NK-92 (cell line): ENCODE results near the gene SRC.
"Not testable (repeated sequence)": the region's sequence is repeated elsewhere in the genome, so short reads cannot be mapped to it uniquely, and the experiment has no call there.

Source experiments
- DNase-seq: peaks from one replicate; lab custom pipeline; 2025; ENCODE audit not compliant: unreplicated experiment; lab: John Stamatoyannopoulos, UW

SRC gene

DNA sequence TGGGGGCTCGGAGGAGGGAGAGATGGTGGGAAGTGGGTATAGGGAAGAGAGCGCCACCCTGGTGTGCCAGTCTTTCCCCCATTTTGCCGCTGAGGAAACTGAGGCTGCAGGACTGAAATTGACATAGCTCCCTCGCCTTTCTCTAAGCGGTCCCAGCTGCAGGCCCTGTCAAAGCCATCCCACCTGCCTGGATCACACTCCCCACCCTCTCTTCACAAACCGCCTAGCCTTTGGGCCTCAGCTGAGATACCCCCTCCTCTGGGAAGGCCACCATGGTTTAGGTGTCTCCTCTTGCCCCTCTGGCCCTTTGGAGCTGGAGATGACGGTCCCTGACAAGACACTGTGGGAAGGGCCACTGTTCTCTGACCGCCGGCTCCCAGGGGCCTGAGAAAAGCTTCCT, 16.9 kb downstream of the SRC start:
- DNase-seq = no peak

- DNase-seq = no peak
These were observed 17.5 kb downstream of the SRC start for GRCh38 chr20:37363221-37364012.

DNA sequence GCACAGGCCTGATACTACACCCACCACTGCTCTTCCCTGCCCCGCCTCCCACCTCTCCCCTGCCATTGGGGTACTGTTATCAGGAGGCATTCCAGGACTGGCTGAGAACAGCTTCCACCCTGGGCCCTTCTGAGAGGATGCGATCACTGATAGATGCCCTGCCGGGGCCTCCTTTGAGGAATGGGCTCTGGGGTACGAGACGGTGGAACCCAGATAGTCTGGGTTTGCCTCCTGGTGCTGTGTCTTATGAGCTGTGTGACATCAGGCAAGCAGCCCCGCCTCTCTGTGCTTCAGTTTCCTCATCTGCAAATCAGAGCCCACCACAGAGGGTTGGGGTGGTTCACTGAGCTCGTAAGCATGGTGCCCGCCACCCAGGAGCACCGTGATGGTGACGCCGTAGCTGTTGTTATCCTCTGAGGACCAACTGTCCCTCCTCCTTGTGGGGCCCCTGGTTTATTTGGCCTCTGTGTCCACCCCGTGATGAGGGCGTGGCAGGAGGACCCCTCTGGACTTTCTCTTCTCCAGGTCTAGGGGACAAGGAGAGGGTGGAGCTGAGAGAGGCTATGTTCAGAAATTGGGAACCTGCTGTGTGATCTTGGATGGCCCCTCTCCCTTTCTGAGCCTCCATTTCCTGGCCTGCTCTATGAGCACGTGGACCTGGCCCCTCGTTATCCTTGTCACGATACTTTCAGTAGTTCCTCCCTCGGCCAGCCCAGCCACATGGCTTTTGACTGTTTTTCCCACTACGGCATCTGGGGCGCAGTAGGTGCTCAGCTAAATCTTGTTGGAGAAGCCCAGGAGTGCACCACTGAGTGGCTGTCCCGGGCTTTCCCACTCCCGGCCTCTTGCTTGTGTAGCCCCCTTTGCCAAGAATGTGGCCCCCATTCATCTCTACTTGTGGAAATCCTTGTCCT, 18.3 kb downstream of the SRC start:
- DNase-seq = no peak

GRCh38 chr20:37364927-37365272, 19.0 kb downstream of the SRC start:
- no peak for DNase-seq

GRCh38 chr20:37365760-37366638, 20.1 kb downstream of the SRC start:
- no peak for DNase-seq

DNA sequence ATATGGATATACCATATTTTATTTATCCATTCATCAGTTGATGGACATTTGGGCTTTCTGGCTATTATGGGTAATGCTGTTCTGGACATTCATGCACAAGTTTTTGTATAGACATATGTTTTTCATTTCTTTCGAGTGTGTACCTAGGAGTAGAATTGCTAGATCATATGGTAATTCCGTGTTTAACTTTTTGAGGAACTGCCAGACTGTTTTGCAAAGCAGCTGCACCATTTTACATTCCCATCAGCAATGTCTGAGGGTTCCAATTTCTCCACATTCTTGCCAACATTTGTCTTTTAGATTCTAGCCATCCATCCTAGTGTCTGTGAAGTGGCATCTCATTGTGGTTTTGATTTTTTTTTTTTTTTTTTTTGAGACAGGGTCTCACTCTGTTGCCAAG, 20.8 kb downstream of the SRC start:
- no peak for DNase-seq

DNA sequence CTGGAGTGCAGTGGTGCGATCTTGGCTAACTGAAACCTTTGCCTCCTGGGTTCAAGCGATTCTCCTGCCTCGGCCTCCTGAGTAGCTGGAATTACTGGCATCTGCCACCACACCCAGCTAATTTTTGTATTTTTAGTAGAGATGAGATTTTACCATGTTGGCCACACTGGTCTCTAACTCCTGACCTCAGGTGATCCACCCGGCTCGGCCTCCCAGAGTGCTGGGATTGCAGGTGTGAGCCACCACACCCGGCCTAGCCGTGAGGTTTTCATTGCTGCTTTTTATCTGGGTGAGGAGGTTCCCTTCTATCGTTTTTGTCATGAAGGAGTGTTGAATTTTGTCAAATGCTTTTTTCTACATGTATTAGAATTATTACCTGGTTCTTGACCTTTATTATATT, 23.9 kb downstream of the SRC start:
- DNase-seq = no peak

DNA sequence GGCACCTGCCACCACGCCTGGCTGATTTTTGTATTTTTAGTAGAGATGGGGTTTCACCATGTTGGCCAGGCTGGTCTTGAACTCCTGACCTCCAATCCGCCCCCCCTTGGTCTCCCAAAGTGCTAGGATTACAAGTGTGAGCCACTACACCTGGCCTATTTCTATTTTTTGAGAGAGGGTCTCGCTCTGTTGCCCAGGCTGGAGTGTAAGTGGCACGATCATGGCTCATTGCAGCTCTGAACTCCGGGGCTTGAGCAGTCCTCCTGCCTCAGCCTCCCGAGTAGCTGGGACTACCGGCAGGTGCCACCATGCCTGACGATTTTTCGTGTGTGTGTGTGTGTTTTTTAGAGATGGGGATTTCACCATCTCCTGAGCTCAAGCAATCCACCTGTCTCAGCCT, 25.9 kb downstream of the SRC start:
- not testable (repeated sequence) for DNase-seq

GRCh38 chr20:37372441-37372840, 26.5 kb downstream of the SRC start:
- DNase-seq = no peak

DNA sequence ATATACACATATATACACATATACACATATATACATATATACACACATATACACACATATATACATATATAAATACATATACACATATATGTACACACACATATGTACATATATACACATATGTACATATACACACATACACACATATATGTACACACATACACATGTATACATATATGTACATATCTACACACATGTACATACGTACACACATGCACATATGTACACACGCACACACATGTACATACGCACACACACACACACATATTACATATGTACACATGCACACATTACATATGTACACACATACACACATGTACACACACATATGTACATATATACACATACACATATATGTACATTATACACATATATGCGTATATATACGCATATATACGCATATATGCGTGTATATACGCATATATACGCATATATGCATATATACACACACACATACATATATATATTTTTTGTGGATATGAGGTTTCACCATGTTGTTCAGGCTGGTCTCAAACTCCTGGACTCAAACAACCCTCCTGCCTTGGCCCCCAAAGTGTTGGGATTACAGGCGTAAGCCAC, 27.2 kb downstream of the SRC start:
- no peak for DNase-seq

DNA sequence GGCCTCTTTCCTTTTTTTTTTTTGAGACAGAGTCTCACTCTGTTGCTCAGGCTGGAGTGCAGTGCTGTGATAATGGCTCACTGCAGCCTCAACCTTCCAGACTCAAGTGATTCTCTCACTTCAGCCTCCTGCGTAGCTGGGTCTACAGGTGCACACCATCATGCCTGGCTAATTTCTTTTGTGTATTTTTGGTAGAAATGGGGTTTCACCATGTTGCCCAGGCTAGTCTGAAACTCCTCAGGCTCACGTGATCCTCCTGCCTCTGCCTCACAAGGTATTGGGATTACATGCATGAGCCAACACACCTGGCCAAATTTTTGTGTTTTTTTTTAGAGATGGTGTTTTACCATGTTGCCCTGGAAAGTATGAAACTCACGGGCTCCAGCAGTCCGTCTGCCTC, 29.3 kb downstream of the SRC start:
- DNase-seq = no peak

- no peak for DNase-seq
These were observed 30.4 kb downstream of the SRC start for GRCh38 chr20:37376324-37376723.

DNA sequence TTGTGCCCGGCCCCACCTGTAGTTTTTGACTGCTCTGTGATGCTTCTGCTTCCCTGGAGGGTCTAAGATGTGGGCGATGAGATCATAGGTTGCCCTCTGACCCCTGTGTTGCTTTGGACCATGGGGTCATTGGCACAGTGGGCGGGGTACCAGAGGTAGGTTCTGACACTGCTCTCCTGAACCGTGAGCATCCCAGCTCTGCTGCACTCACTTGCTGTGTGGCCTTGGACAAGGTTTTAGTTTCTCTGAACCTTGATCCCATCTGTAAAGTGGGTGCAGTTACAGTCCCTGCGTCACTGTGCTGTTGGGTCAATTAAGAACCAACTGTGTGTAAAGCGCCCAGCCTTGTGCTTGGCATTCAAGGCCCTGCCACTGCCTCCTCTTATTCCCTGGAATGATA, 30.9 kb downstream of the SRC start:
- no peak for DNase-seq

DNA sequence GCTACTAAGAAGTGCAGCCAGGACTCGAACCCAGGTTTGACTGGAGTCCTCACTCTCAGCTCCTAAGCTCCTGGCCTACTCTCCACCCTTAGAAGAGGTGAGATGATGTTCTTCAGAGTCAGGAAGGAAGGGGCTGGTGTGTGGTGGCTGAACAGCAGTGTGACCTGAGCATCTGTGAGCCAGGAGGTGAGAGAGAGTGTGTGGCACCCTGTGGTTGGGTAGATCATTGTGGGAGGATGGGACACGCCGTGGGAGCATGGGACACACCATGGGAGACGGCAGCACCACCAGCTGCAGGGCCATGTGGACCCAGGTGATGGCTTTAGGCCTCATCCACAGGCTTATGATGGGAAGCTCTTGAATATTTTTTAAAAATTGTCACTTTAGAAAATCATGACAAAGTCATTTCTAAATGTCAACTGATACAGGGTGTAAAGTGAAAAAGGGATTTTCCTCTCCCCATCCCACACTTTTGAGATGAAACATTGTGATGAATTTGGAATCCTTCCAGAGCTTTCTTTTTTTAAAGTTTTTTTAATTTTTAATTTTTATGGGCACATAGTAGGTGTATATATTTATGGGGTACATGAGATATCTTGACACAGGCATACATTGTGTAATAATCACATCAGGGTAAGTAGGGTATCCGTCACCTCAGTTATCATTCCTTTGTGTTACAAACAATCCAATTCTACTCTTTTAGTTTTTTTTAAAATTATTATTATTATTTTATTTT, 31.6 kb downstream of the SRC start:
- DNase-seq = no peak

- no peak for DNase-seq
These were observed 32.5 kb downstream of the SRC start for GRCh38 chr20:37378420-37378784.

GRCh38 chr20:37378785-37379598, 33.1 kb downstream of the SRC start:
- no peak for DNase-seq

DNA sequence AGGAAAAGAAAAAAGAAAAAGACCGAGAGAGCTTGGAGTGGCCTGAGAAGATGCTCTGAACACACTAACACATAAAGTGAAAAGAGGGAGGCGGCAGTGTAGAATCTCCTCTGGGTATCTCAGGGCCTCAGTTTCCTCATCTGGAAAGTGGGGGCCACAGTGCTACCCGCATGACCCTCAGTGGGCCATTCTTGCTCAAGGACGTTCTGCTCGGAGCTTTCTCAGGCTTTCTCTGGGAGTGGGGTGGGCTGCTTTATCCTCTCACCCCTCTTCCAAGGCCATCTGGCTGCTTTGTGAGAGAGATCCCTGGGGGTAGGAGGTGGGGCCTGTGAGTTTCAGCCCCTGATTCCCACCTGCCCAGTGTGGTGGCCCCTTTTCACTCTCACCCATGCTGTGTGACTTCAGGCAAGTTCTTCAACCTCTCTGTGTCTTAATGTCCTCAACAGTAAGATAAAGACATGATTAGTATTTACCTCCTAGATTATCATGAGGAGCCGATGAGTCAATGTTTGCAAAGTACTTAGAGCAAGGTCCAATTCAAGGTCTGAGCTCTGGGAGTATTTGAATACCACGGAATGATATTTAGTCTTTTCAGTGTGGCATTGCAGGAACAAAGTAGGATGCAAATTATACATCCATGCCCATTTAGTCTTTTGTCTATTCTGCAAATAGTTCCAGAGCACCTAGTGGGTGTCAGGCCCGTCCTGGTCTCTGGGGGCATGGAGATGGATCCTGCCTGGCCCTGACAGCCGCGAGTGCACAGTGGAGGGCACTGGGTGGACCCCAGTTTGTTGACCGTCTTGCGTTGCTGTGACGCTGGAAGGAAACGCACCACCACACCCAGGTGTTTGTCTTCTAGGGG, 34.3 kb downstream of the SRC start:
- no peak for DNase-seq

DNA sequence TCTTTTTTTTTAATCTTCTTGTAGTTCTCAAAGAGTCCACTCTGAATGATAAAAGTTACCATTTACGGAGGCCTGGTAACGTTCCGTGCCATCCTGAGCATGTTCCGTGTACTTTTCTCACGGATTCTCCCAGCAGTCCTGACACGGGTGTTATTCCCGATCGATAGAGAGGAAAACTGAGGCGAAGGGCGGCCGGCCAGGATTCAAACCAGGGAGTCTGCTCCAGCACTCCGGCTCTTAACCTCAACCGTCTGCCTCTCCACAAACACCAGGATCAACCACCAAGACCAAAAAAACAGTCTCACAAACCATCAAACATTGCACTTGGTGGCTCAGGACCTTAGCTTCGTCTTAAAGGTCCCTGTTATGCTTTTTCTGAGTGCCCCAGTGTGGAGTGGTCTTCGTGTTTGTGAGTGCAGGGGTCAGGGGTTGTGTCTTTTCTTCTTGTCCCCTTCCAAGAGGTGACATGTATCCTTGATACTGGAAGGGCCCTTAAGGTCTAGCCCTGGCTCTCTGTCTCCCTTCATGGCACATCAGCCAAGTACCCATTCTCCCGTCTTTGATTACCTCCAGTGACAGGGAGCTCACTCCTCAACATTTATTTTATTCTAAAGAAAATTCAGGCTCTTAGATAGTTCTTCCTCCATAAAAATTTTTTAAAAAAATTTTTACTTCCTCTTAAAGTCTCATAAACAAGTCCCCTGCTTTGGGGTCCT, 35.1 kb downstream of the SRC start:
- DNase-seq = no peak
